Activated T-cell treated with anti-CD3 and anti-CD28 coated beads, Interleukin-2, amount 50 U/mL, for 4 hours (primary cell): Measurements from ENCODE around the gene ARHGAP44. TPM values are rescaled to one million over a fixed set of nuclear protein-coding genes. Genes with fewer than 3 reads are reported as not detected.

Source experiments
- ATAC-seq, 2 donors: fragments of 200-7000 bp; cut with Tn5 transposase; one replicate each; pipeline ENCODE4 v1.10.0; 2021
- DNase-seq: peaks from one replicate; pipeline ENCODE4 v3.0.0-alpha.2; 2020
- H3K27me3 Mint-ChIP-seq: one replicate; pipeline ENCODE4 v1.8.0; 2021; ENCODE audit warnings: low read depth, mixed read lengths
- H3K36me3 Mint-ChIP-seq: one replicate; pipeline ENCODE4 v1.8.0; 2022; ENCODE audit warnings: mixed read lengths; ENCODE audit not compliant: insufficient read depth
- H3K4me1 Mint-ChIP-seq: one replicate; pipeline ENCODE4 v1.8.0; 2021; ENCODE audit warnings: low read depth, mixed read lengths
- H3K4me3 Mint-ChIP-seq: one replicate; pipeline ENCODE4 v1.8.0; 2021; ENCODE audit warnings: mild to moderate bottlenecking, moderate library complexity, mixed read lengths
- H3K9me3 Mint-ChIP-seq: one replicate; pipeline ENCODE4 v1.8.0; 2021; ENCODE audit warnings: mixed read lengths
- total RNA-seq, 3 donors: library from RNA; stranded (reverse); gene quantifications; one replicate each; pipeline ENCODE4 v1.2.1, GENCODE V29; 2021

The ARHGAP44 gene
- total RNA-seq, 3 donors from 2014 or later: 0.10 to 0.11 TPM; not detected in 1

DNA sequence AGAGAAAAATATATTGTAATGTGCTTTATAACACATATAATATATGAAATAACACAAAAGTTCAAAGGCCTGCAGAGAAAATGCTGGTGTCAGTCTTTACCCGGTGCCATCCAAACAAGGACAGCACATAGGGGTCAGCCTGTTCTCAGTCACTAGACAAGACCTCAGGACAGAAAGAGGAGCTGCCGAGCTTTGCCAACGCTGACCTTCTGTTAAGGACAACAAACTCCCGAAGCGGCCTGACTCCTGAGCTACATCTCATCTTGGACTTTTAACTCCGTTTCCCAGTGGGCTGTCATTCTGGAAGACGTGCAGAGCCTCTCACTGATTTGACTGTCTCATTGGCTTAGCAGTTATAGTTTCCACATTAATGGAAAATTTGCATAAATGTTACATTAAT, 221.7 kb downstream of the ARHGAP44 start:
- no peak overlapping the region for H3K4me3 Mint-ChIP-seq
- DNase-seq (no peak), ATAC-seq (no peak)
- H3K9me3 Mint-ChIP-seq: no peaks in the 10 kb centered on the region
- peaks cover 47% of the 10 kb centered on the region for H3K36me3 Mint-ChIP-seq
- peaks cover 14% of the 10 kb centered on the region for H3K4me1 Mint-ChIP-seq
- H3K27me3 Mint-ChIP-seq: no peaks in the 10 kb centered on the region

DNA sequence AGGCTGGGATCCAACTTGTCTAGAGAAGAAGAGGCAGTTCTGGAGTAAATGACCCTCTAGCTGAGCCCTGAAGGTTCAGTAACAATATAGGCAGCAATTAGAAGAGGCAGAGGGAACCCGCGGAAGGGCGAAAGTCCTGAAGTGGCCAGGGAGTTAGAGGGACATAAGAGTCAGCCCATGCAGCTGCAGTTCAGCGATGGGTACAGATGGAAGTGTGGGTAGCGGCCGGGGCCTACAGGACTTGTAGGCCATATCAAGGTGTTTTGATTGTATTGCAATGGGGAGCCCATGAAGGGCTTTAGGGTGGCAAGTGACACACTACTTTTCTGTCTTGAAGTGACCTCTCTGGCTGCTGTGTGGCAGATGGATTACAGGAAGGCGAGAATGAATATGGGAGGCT, 225.5 kb downstream of the ARHGAP44 start:
- Mint-ChIP-seq H3K4me3 (no peak overlapping the region), H3K4me1 (peaks cover 33% of the 10 kb centered on the region), H3K9me3 (no peaks in the 10 kb centered on the region), H3K36me3 (peaks cover 44% of the 10 kb centered on the region), H3K27me3 (no peaks in the 10 kb centered on the region)
- ATAC-seq (no peak), DNase-seq (no peak)

DNA sequence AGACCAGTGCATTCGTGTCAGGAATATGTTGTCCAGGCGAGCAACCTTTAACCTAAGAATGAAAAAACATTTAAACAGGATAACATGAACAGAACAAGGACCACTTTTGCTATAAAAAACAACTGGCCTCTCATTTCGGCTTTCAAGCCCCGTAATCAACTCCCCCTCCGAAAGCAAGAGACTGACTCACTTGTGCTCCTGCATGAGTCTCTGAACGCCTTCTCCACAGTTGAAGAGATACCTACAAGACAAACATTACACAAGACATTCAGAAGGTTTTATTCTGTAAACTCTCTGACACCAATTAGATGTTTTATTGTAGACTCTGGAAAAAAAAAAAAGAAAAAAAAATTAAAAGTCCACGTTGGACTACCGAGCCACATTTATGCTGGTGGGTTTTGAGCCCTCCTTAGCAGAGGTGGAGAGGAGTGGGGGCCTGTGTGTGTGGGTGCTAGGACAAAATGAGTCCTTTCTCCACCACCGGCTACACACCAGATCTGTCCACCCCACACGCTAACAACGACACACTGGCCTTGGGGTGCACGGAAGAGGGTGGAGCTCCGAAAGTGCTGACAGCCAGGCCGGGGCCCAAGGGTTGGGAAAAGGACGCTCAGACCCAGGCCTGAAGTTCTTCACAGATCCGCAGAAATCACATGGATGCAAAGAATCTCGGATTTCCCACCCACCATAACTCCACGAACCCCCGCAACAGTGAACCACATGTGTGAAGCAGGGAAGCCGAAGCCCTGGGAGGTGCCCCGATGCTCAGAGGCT, 227.8 kb downstream of the ARHGAP44 start:
- ATAC-seq (peak; percentile 5 to 6), DNase-seq (no peak)
- H3K27me3 Mint-ChIP-seq: no peaks in the 10 kb centered on the region
- H3K9me3 Mint-ChIP-seq: no peaks in the 10 kb centered on the region
- peaks cover 27% of the 10 kb centered on the region for H3K36me3 Mint-ChIP-seq
- peaks cover 33% of the 10 kb centered on the region for H3K4me1 Mint-ChIP-seq
- H3K4me3 Mint-ChIP-seq: peak overlapping the region; percentile 95

DNA sequence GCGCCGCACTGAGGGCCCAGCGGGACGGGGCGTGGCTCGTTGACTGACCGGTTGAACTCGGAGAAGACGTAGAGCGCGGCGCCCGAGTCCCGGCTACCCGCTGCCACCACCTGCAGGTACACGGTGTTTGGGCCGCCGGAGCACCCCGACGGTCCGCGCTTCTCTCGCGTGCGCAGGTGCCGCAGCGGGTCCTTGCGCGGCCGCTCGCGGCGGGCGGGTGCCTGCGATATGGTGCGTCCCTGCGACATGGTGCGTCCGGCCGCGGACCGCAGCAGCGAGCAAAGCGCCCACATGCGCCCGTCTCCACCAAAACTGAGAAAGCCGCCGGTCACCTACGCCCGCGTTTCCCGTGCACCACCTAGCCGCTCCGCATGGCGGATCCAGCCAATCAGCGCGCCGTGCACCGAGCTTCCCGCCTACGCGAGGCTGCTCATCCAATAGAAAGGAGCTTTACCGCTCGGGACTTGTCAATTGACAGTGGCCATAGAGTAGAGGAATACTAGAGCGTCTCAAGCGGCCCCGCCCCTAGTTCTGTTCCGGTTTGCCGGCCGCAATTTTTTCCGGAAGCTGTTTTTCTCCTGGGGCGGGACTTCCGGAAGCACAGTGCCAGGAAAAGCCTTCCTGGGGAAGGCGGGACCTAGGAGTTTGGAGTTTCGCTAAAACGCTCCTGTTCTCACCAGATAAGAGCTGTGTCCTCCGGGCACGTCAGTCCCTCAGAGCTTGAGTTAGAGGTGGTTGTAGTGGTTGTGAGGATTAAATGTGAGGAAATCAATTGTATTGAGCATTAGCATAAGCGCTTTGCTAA, 228.6 kb downstream of the ARHGAP44 start, which contains the start of gene ELAC2:
Gene ELAC2, minus strand, starts transcription at position 373 of the 805 bp plus-strand sequence. Its CDS starts 80 bp downstream, at position 293.
- ATAC-seq: peak; percentile 98
- no peaks in the 10 kb centered on the region for H3K9me3 Mint-ChIP-seq
- no peaks in the 10 kb centered on the region for H3K27me3 Mint-ChIP-seq
- H3K4me1 Mint-ChIP-seq: peaks cover 33% of the 10 kb centered on the region
- H3K4me3 Mint-ChIP-seq: peak within 1 kb of the TSS; percentile 95
- DNase-seq: peak; percentile 95
- H3K36me3 Mint-ChIP-seq: peaks cover 25% of the 10 kb centered on the region

DNA sequence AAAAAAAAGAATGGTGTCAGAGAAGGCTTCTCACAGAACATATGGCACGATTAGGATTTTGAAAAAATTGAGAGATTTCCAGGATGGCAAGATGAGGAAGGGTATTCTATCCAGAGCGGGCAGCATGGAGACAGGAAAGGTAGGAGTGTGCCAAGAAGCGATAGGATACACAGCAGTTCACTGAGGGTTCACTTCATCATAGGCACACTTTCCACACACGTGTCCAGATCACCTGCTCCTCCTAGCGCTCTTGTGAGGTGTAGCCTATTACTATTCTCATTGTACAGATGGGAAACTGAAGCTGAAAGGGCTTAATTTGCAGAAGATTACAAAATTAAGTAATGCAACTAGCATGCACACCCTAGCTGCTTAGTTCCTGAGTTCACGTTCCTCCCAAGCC, 234.7 kb downstream of the ARHGAP44 start:
- Mint-ChIP-seq H3K4me3 (no peak overlapping the region), H3K4me1 (peaks cover 4% of the 10 kb centered on the region), H3K9me3 (no peaks in the 10 kb centered on the region)

DNA sequence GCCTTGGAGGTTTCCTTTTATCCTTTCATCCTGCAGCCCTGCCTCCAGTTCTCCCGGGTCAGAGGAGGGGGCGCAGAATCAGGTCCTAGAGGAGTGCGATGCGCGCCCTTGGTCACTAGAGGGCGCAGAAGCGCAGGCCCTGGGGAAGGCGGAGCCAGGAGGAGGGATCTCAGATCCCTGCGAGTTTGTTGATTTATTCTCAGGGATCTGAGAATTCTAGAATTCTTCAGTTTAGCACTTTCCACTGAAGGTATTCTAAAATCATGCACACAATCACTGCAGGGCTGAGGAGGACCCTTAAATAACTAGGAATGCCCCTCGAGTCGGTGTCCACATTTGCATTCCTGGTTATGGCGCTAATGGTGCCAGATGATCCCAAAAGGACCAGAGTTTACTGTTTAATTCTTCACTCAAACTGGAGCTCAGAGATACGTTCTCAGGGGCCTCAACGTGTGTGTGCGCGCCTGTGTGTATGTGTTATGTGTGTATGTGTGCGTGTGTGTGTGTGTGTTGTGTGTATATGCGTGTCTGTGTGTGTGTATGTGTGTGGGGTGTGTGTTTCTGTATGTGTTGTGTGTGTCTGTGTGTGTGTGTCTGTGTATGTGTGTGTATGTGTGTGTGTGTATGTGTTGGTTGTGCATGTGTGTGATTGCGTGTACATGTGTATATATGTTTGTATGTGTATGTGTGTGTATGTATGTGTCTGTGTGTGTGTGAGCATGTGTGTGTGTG, 235.4 kb downstream of the ARHGAP44 start:
- peak; percentile 98 to 99 for ATAC-seq
- no peaks in the 10 kb centered on the region for H3K36me3 Mint-ChIP-seq
- H3K9me3 Mint-ChIP-seq: no peaks in the 10 kb centered on the region
- H3K4me1 Mint-ChIP-seq: peaks cover 4% of the 10 kb centered on the region
- peak overlapping the region; percentile 29 for H3K4me3 Mint-ChIP-seq
- DNase-seq: peak; percentile 55
- H3K27me3 Mint-ChIP-seq: peaks cover 7% of the 10 kb centered on the region

More for the DNA sequence above, 234.7 kb downstream of the ARHGAP44 start:
- ATAC-seq (peak; percentile 36 to 47), DNase-seq (no peak)
- Mint-ChIP-seq H3K36me3 (no peaks in the 10 kb centered on the region), H3K27me3 (peaks cover 7% of the 10 kb centered on the region)

DNA sequence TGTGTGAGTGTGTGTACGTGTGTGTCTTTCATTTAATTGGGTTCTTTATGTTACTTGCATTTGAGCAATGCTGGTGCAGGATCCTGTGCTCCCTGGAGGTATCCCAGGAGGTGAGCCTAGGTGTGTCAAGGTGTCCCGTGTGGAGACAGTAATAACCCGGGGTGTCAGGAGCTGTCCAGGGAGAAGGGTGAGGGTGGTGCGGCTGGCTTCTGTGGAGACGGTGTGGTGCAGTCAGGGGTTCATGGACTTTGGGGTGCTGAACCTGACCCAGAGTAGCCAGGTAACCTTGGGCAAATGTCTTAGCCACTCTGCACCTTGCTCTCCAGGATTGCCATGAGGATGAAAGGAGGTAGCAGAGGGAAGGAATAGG, 235.9 kb downstream of the ARHGAP44 start:
- H3K4me1 Mint-ChIP-seq: peaks cover 4% of the 10 kb centered on the region
- no peaks in the 10 kb centered on the region for H3K36me3 Mint-ChIP-seq
- H3K27me3 Mint-ChIP-seq: peaks cover 7% of the 10 kb centered on the region
- DNase-seq: no peak
- ATAC-seq: no peak
- H3K9me3 Mint-ChIP-seq: no peaks in the 10 kb centered on the region
- no peak overlapping the region for H3K4me3 Mint-ChIP-seq

DNA sequence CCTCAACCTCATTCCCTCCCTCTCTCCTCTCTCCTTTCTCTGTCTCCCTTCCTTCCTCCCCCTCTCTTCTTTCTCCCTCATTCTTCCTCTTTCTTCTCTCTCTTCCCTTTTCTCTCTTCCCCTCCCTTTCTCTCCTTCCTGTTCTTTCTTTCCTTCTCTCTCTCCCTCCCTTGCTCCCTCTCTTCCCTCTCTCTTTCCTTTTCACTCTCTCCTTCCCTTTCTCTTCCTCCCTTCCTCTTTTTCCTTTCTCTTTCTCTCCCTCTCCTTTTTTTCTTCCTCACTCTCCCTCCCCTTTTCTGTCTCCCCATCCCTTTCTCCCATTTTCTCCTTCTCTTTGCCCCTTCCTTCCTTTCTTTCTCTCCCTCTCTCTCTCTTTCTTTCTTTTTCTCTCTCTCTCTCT, 236.4 kb downstream of the ARHGAP44 start:
- H3K36me3 Mint-ChIP-seq: no peaks in the 10 kb centered on the region
- peaks cover 7% of the 10 kb centered on the region for H3K27me3 Mint-ChIP-seq
- no peak for ATAC-seq
- no peaks in the 10 kb centered on the region for H3K9me3 Mint-ChIP-seq
- H3K4me1 Mint-ChIP-seq: peaks cover 6% of the 10 kb centered on the region
- no peak for DNase-seq
- no peak overlapping the region for H3K4me3 Mint-ChIP-seq

DNA sequence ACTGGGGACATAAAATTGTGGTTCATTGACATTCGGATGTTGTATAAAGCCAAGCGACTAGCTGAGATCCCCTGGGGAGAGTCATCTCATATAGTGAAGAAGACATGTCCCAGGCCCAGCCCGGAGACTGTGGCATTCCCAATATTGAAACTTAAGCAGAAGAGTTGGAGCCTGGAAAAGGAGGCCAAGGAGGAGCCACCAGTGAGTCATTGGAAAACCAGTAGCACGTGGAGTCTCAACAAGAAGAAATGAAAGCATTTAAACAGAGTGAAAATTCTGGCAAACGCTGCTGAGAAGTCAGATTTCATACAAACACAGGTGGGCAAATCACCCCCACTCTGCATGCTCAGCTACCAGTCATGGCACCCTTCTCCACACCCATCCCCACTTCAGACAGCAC, 237.9 kb downstream of the ARHGAP44 start:
- no peak for DNase-seq
- Mint-ChIP-seq H3K36me3 (no peaks in the 10 kb centered on the region), H3K4me1 (peaks cover 12% of the 10 kb centered on the region), H3K27me3 (peaks cover 7% of the 10 kb centered on the region), H3K4me3 (no peak overlapping the region), H3K9me3 (no peaks in the 10 kb centered on the region)
- ATAC-seq: no peak

DNA sequence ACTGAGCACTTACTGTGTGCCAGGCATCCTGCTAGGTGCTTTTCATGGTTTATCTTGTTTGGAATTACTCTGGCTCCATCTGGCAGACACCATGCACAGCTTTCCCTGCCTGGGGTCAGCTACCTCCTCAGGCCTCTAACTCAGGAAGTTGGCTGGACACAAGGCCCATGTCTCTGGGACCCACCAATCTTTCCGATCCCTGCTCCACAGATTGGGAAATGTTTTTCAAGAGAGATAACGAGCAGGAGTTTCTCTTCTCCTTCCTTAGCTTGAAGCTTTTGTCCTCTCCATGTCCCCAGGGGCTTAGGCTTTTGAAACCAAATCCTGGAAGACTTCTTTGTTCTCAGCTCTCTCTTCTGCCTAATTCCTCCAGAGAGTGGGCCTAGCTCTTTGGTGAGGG, 240.0 kb downstream of the ARHGAP44 start:
- peaks cover 11% of the 10 kb centered on the region for H3K4me1 Mint-ChIP-seq

DNA sequence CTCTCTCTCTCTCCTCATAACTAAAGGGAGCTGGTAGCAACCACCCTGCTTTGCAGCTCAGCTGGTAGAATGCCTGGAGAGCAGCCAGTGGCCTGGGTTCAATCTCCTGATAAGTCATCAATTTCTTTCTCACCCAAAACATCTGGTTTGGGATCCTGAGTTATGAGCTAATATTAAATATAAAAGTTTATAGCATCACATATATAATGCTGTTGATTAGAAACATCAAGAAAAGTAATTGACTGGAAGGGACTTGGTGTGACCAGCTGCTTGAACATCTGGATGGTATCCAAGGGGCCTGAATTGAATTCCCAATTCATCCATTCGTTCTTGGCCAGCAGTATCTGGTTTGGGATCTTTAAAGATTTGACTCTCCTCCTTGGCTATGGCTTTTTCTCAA, 240.8 kb downstream of the ARHGAP44 start:
- no peak for DNase-seq
- no peaks in the 10 kb centered on the region for H3K36me3 Mint-ChIP-seq
- H3K9me3 Mint-ChIP-seq: peaks cover 5% of the 10 kb centered on the region
- peaks cover 7% of the 10 kb centered on the region for H3K27me3 Mint-ChIP-seq
- no peak for ATAC-seq
- H3K4me3 Mint-ChIP-seq: no peak overlapping the region
- peaks cover 9% of the 10 kb centered on the region for H3K4me1 Mint-ChIP-seq

More for the DNA sequence above, 240.0 kb downstream of the ARHGAP44 start:
- peaks cover under 1% of the 10 kb centered on the region for H3K9me3 Mint-ChIP-seq
- peaks cover 7% of the 10 kb centered on the region for H3K27me3 Mint-ChIP-seq
- DNase-seq (no peak), ATAC-seq (no peak)
- no peaks in the 10 kb centered on the region for H3K36me3 Mint-ChIP-seq
- no peak overlapping the region for H3K4me3 Mint-ChIP-seq

DNA sequence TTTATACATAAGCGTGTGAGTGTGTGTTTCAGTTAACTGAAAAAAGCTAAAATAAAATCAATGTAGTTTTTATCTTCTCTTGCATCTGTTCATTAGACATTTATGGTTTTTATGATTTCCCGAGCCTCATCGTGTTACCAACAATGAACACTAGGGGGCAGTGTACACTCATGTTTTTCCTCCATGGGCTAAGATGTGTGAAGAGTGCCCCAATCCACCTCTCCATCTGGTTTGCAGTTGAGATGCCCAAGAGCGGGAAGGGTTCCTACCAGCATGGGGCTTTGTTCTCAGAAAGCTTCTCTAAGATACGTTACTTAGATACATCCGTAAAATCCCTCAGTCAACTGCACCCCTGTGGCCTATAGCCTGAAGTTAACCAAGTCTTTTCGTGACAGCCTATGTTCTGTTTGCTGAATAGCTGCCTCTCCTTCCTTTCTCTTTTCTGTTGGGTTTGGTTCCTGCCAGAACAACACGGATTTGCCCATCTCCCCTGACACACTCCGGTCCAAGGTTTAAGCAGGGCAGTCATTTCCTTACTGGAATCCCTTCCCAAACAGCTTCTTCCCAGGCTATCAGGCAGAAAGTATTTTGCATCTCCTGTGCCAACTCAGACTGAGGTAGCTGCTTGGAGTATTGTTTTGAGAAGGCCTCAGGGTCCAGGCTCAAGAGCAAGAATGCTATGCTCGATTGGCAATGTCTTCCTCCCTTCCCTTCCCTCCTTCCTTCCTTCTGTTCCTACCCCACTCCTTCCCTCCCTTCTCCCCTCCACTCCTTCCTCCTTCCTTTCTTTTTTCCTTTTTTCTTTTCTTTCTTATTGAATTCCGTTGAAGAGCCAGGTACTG, 241.4 kb downstream of the ARHGAP44 start:
- H3K4me1 Mint-ChIP-seq: peaks cover 9% of the 10 kb centered on the region
- peaks cover 10% of the 10 kb centered on the region for H3K9me3 Mint-ChIP-seq
- ATAC-seq (peak in 1 of 2 donors; percentile 41), DNase-seq (peak; percentile 28)
- no peak overlapping the region for H3K4me3 Mint-ChIP-seq
- no peaks in the 10 kb centered on the region for H3K36me3 Mint-ChIP-seq
- H3K27me3 Mint-ChIP-seq: peaks cover 7% of the 10 kb centered on the region

DNA sequence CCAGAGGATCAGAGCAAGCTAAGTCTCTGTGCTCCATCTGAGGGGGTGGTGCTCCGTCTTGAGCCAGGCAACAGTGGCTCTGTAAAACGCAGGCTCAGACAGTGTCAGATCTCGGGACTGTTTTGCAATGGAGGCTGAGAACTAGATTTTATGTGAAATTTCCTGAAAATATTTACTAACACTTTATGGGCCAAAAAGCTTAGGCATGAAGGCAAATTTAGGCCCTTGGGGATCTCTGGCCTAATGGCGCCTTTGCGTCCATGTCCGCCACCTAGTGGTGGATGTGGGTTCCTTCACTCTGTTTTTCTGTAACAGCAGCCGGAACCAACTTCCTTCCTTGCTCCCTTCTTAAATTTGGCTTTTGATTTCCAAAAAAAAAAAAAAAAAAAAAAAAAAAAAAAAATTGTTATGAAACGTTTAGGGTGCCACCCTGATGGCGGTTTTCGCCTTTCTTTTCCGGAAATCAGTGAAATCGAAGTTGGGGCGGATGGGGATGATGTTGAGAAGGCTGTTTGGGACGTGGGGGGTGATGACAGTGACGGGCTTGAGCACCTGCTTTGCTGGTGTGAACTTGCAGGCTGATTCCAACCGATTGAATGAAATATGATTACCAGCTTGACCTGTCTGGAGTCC, 242.5 kb downstream of the ARHGAP44 start:
- H3K4me3 Mint-ChIP-seq: no peak overlapping the region
- DNase-seq (peak; percentile 31), ATAC-seq (peak; percentile 55 to 65)
- peaks cover 6% of the 10 kb centered on the region for H3K27me3 Mint-ChIP-seq
- peaks cover 10% of the 10 kb centered on the region for H3K9me3 Mint-ChIP-seq
- H3K36me3 Mint-ChIP-seq: no peaks in the 10 kb centered on the region
- H3K4me1 Mint-ChIP-seq: peaks cover 9% of the 10 kb centered on the region
